NCI-H748 (cell line): ENCODE data around the gene CASKIN1.
"Not testable (repeated sequence)": the region's sequence is repeated elsewhere in the genome, so short reads cannot be mapped to it uniquely, and the experiment has no call there.

Experiments
- DNase-seq: peaks from one replicate; lab custom pipeline; 2025; ENCODE audit not compliant: unreplicated experiment; lab: John Stamatoyannopoulos, UW

Gene CASKIN1

GRCh38 chr16:2145843-2146242 is 50.6 kb downstream of the CASKIN1 start:
- no peak for DNase-seq

GRCh38 chr16:2143878-2144485 is 52.4 kb downstream of the CASKIN1 start:
- DNase-seq, result no peak

GRCh38 chr16:2142942-2143877 is 53.2 kb downstream of the CASKIN1 start:
- DNase-seq, result peak; percentile 14

GRCh38 chr16:2135770-2136490 is 60.5 kb downstream of the CASKIN1 start, which contains the start of gene PKD1:
Gene PKD1, minus strand, starts transcription at chr16:2135898. Its CDS starts 209 bp downstream, at chr16:2135689.
- peak; percentile 83 for DNase-seq

- peak; percentile 6 for DNase-seq
Measured at GRCh38 chr16:2135071-2135470, 61.3 kb downstream of the CASKIN1 start.

GRCh38 chr16:2133797-2134196 is 62.6 kb downstream of the CASKIN1 start:
- DNase-seq, result not testable (repeated sequence)

GRCh38 chr16:2129890-2130447 is 66.4 kb downstream of the CASKIN1 start:
- not testable (repeated sequence) for DNase-seq

- not testable (repeated sequence) for DNase-seq
Measured at GRCh38 chr16:2129251-2129650, 67.2 kb downstream of the CASKIN1 start.

- peak; percentile 26 for DNase-seq
Measured at GRCh38 chr16:2127630-2128280, 68.7 kb downstream of the CASKIN1 start.
